Hair follicle dermal papilla cell (primary cell): Measurements from ENCODE around the gene FAM167B. TPM values are rescaled to one million over a fixed set of nuclear protein-coding genes. Genes with fewer than 3 reads are reported as not detected.

Experiments
- small RNA-seq: library from RNA; depleted of rRNA; stranded (forward); fragments of <200 nt; gene quantifications from one replicate; pipeline ENCODE3, GENCODE V24; 2012
- total RNA-seq: library from RNA; depleted of rRNA; stranded (reverse); fragments of >200 nt; gene quantifications from 2 replicates; pipeline ENCODE4 v1.2.3, GENCODE V29; 2012

FAM167B gene
- total RNA-seq: 2.4 and 2.7 TPM in 2 replicates

DNA sequence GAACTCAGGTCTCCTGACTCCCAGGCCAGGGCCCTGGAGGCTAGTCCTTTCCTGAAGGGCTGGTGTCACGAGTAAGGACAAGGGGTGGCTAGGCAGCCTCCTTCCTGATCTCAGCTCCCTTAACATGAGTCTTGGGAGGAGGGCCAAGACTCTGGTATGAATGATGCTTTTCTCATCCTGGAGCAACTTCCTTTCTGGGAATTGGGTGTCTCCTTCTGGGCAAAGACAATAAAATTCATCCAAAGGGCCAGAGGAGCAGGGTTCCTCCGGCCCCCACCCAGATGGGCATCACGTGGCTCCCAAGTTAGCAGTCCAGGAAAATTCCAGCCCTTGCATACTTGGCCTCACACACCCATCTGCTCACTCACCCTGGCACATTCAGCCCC lies at the start of gene FAM167B:
Gene FAM167B (plus strand): TSS at position 335 of the 386 bp plus-strand sequence. CDS start 200 bp downstream, outside the sequence.

DNA sequence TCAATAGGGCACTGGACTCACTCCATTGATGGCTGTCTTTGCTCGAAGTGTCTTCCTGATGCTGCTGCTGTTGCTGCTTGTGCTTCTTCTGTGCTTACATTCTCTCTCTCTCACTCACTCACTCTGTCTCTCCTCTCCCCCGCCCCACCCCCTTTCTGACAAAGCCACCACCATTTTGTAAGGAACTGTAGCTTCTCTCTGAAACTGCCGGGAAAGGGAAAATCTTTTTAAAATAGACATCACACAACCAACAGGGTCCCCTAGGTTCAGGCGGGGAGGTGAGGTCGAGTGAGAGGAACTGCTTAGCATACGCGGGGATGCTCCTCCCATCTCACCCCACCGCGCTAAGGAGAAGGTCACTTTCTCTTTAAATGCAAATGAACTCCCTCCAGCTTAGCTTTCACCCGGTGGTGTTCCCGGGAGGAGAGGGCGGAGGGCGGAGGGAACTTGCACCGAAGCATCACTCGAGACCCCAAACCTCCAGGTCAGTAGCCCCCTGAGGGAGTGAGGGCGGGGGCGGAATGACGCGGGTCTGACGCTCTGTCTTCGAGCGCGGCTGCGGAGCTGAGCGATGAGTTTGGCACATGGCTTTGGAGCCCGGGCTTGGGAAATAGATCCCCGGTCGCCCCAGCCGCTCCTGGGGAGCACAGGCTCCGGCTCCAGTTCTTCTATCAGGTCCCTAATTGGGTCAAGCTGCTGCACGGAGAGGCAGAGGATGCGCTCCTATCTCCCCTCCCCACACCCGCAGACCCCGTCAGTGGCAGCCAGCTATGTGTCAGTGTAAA lies 46.6 kb upstream of the FAM167B start, which contains the start of gene CCDC28B:
Gene CCDC28B (plus strand): TSS at position 370 of the 785 bp plus-strand sequence. CDS start 1,341 bp downstream, outside the sequence.

DNA sequence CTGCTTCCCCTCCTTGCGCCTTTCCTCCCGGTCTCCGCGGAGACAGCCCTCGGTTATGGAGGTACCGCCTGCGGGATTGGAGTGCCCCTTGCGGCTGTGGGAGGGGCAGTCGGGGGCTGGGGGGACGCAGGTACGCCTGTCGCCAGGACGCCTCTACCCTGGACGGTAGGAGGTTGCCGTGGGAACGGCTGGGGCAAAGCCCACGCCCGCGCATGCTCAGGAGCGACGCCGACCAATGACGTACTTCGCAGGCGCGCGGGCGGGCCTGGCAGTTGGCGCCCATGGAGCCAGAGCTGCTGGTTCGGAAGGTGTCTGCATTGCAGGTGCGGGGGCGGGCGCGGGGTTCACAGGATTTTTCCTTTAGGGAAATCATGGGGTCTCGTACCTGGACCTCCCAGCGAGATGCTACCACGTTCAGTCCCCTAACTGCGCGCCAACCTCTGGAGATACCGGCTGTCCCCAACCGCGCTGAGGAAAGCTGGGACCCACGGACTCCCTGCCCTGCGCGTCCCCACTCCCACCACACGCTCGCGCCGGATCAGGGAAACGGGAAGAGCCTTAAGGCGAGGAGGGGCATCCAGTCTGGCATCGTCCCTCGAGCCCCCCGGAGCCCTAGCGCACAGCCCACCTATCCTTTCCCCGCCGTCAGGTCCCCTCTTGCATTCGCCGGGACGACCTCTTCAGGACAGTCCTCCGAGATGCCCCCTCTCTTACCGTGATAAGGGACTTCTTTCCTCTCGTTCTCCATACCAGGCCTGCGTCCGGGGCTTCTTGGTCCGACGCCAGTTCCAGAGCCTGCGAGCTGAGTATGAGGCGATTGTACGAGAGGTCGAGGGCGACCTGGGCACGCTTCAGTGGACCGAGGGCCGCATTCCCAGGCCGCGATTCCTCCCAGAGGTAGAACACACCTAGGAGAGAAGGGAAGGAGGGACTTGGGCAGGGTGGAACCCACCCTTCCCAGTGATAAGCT lies 41.3 kb upstream of the FAM167B start, which contains the start of gene IQCC:
Gene IQCC (plus strand): TSS at position 271 of the 970 bp plus-strand sequence. CDS start 11 bp downstream, at position 282.

DNA sequence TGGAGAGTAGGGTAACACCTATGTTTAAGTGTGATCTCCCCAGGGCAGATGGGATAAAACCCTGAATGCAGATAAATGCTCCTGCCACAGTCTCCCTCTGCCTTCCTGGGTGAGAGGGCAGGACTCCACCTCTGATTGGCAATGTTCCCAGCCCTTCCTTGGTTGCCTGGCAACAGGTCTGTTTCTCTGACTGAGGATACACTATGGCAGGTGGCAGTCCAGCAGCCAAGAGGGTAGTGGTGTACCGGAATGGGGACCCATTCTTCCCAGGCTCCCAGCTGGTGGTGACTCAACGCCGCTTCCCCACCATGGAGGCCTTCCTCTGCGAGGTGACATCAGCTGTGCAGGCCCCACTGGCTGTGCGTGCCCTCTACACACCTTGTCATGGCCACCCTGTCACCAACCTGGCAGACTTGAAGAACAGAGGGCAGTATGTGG lies 38.1 kb upstream of the FAM167B start, which contains the start of gene DCDC2B:
Gene DCDC2B (plus strand): TSS at position 199 of the 438 bp plus-strand sequence. CDS start 5 bp downstream, at position 204.

DNA sequence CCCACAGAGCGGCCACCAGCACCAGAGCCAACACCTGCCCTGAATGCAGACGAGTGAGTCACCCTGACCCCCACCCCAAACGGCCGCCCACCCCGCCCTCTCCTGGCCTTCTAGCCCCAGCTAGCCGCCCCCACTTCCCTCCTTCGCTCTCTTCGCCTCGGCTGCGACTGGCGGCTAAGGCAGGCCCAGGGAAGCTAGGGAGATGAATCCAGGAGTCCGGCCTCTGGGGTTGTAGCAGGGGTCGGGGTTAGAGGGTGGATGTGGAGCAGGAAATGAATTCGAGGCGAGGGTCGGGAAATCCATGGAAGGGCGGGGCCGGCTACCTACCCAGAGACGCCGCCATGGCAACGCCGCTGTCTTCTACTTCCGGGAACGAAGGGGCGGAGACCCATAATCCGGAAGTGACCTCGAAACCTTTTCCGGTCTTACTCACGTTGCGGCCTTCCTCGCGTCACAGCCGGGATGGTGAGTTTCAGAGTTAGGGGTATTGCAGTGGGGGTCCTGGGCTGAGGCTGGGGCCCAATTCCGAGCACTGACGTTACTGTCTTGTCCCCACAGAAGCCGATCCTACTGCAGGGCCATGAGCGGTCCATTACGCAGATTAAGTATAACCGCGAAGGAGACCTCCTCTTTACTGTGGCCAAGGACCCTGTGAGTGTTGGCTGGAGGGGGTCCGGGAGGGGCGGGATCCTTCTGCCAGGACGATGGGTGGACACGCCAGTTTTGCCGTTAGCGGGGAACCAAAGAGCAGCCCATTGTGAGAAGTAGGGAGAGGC lies 24.9 kb upstream of the FAM167B start, which contains the start of the genes EIF3I and TMEM234:
Gene EIF3I (plus strand): TSS at position 428 of the 776 bp plus-strand sequence. CDS start 35 bp downstream, at position 463.
Gene TMEM234 (minus strand): TSS at position 374 of the 776 bp plus-strand sequence. CDS start 31 bp downstream, at position 343.

DNA sequence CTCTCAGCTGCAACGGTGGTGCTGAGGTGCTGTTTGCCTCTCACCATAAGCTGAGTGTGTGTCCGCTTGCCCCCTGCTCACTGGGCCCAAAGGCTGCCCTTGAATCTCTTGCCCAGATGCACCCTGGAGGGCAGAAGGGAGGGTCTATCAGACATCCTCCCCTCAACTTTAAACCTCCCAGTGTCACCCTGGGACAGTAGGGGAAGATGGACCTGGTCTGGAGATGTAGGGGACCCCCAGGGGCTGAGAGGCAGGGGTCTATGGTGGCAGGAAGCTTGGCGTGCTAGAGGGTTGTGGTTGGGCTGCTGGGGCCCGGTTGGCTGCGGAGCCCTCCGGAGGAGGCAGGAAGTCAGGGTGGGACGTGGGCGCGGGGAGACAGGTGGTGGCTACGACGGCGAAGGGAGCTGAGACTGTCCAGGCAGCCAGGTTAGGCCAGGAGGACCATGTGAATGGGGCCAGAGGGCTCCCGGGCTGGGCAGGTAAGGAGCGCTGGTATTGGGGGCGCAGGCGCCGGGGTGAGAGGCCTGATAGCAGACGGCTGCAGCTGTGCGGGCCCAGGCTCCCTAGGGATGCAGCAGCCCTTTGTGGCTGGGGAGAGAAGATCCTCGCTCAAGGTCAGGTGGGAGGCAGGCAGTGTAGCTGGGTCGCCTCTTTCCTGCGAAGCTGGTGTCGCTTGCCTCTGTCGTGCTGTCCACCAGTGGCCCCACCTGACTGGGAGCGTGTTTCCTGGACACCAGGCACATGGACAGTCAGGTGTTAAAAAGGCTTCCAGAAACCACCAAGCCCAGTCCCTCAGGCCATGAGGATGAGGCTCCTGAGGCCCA lies 4.1 kb downstream of the FAM167B start, which contains the start of gene LCK:
Gene LCK (plus strand): TSS at position 373 of the 824 bp plus-strand sequence. CDS start 23,065 bp downstream, outside the sequence.

DNA sequence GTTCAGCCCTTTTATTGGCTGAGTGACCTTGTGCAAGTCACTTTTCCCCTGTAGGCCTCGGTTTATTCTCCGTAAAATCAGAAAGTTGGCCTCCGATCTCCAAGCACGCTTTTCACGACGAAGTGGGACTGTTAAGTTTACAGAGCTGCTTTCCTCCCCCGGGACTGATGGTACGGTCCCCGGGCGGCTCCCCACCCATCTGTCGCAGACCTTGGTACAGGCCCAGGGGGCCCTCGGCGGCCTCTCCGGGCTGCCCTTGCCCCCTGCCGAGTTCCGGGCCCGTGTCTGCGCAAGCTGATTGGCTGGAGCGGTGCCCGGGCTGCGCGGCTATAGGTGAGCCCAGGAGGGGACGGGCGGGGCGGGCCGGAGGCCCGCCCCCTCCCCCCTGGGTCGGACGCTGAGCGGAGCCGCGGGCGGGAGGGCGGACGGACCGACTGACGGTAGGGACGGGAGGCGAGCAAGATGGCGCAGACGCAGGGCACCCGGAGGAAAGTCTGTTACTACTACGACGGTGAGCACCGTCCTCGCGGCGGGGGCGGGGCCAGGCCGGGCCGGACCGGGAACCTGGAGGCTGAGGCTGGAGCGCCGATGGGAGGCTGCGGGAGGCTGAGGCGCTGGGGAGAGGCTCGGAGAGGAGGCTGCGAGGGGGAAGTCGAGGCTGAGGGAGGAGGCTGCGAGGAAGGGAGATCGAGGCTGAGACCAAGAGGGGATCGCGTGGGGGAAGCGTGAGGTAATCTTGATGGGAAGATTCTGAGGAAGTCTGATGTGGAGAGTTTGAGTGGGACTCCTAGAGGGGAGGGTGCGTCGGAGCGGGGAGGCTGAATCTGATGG lies 44.9 kb downstream of the FAM167B start, which contains the start of gene HDAC1:
Gene HDAC1 (plus strand): TSS at position 376 of the 831 bp plus-strand sequence. CDS start 87 bp downstream, at position 463.

Small RNA genes within 50 kb of the gene (small RNA-seq; reads per million reads assigned to genes)
- gene RF00017 (not detected), gene RF00019 (not detected)

Other genes starting within 250 kb of the FAM167B start
- 43.3 and 45.2 TPM in 2 replicates for gene KHDRBS1, start 233.4 kb upstream of the FAM167B start, total RNA-seq
- gene TMEM39B, start 174.3 kb upstream of the FAM167B start, total RNA-seq: 5.7 and 8.1 TPM in 2 replicates
- 66.7 and 73.7 TPM in 2 replicates for gene KPNA6, start 139.2 kb upstream of the FAM167B start, total RNA-seq
- 151 and 160 TPM in 2 replicates for gene TXLNA, start 67.5 kb upstream of the FAM167B start, total RNA-seq
- gene CCDC28B, start 46.6 kb upstream of the FAM167B start, total RNA-seq: 10.1 and 11.8 TPM in 2 replicates
- gene IQCC, start 41.6 kb upstream of the FAM167B start, total RNA-seq: 0.97 and 1.1 TPM in 2 replicates
- not detected in 2 replicates for gene DCDC2B, start 38.1 kb upstream of the FAM167B start, total RNA-seq
- 18.8 and 23.9 TPM in 2 replicates for gene TMEM234, start 24.9 kb upstream of the FAM167B start, total RNA-seq
- 228 and 249 TPM in 2 replicates for gene EIF3I, start 24.8 kb upstream of the FAM167B start, total RNA-seq
- gene LCK, start 4.0 kb downstream of the FAM167B start, total RNA-seq: not detected in 2 replicates
- gene HDAC1, start 44.9 kb downstream of the FAM167B start, total RNA-seq: 66.5 and 73.0 TPM in 2 replicates
- gene MARCKSL1, start 89.0 kb downstream of the FAM167B start, total RNA-seq: 2.2 and 4.5 TPM in 2 replicates
- gene FAM229A, start 115.3 kb downstream of the FAM167B start, total RNA-seq: 1.2 and 2.4 TPM in 2 replicates
- gene TSSK3, start 115.3 kb downstream of the FAM167B start, total RNA-seq: 0.61 and 1.6 TPM in 2 replicates
- 70.4 and 79.3 TPM in 2 replicates for gene BSDC1, start 147.2 kb downstream of the FAM167B start, total RNA-seq
- gene ZBTB8B, start 217.8 kb downstream of the FAM167B start, total RNA-seq: not detected in 2 replicates